Measurements from ENCODE around the gene GHITM. TPM values are rescaled to one million over a fixed set of nuclear protein-coding genes. Genes with fewer than 3 reads are reported as not detected.

Gene GHITM
- total RNA-seq, 1 experiment from 2014 or later: 156 TPM

- peak in 2 of 3 experiments; percentile 12 to 36; a peak in 2 of 6 replicates for TF ChIP-seq CTCF (IDR thresholded peaks at IDR 0.05 in 2 of 3, conservative IDR thresholded peaks at IDR 0.05 in 1 of 3; ENCODE audit: borderline replicate concordance in 1 of 3, insufficient read depth in 1 of 3, low read depth in 2 of 3, low read length in 2 of 3)
- TF ChIP-seq SIN3A (IDR thresholded peaks at IDR 0.05; ENCODE audit: low read depth): no peak; the same call in 1 of the 2 replicates
- no peak for TF ChIP-seq RAD21 (IDR thresholded peaks at IDR 0.05; ENCODE audit: low read depth)
- TF ChIP-seq CEBPB (IDR thresholded peaks at IDR 0.05; ENCODE audit: low read depth): peak; percentile 61; the same call in 1 of the 2 replicates
- TF ChIP-seq ATF3 (IDR thresholded peaks at IDR 0.05): no peak
- peak; percentile 100 for TF ChIP-seq YY1 (IDR thresholded peaks at IDR 0.05; ENCODE audit: extremely low read depth, insufficient replicate concordance, low read depth, low read length)
Measured at GRCh38 chr10:84139126-84140035, at the start of gene GHITM (continued).

DNA sequence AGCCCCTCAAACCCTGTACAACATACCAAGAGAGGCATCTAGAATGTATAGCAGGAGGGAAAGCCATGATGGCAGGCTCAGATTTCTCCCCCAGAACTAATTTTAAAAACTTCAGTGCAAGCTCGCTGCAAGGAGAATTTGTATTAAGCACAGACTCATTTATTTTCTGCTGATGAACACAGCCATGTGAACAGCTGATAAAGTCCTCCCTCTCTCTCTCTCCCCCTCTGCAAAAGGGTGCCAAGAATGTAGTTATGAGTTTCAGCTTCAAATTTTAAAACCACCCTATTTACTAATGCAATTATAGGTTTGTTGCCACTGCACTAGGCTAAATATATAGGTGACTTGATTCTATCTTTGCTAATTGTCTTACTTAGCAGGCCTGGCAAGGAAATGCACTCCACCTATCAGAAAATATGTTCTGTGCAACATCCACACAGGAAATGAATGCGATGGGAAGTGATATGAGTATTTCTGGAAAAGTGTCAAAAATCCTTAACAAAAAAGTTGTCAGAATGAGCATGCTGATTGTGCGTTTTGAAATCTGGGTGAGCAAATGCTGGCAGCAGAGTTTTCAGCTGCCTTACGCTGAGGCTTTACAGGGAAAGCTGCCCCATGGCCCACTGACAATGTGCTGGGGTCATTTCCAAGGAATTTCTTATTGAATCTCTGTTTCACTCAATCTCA is 43.4 kb upstream of the GHITM start:
- BruUV-seq (replicated peaks): no TSS peak
- Histone ChIP-seq H3K27me3 (ENCODE audit: insufficient read depth, low read length) (peaks cover 7% of the 10 kb centered on the region; the same call in 1 of the 2 replicates), H3K4me3 (replicated peaks in 1 of 2; ENCODE audit: low read depth in 1 of 2, low read length in 2 of 2) (no peak overlapping the region), H3K4me1 (ENCODE audit: control insufficient read depth in 1 of 2, insufficient read depth in 2 of 2, low read length in 2 of 2) (no peaks in the 10 kb centered on the region), H3K79me2 (ENCODE audit: insufficient read depth, low read length) (no peaks in the 10 kb centered on the region), H3K9me2 (ENCODE audit: insufficient read depth) (no peaks in the 10 kb centered on the region), H2AFZ (ENCODE audit: low read depth, low read length, poor library complexity, severe bottlenecking) (no peak overlapping the region), H4K20me1 (ENCODE audit: insufficient read depth) (no peaks in the 10 kb centered on the region), H3K9me3 (ENCODE audit: control insufficient read depth in 1 of 2, insufficient read depth in 1 of 2, low read depth in 1 of 2, low read length in 2 of 2) (no peaks in the 10 kb centered on the region), H3K36me3 (ENCODE audit: control insufficient read depth in 1 of 2, insufficient read depth in 2 of 2, low read length in 2 of 2) (no peaks in the 10 kb centered on the region), H3K27ac (ENCODE audit: low read depth, low read length) (no peak overlapping the region), H3K9ac (ENCODE audit: low read length) (no peak overlapping the region), H3K4me2 (ENCODE audit: low read length) (no peak overlapping the region)
- POLR2A ChIA-PET: no interaction called here
- CTCF ChIA-PET: no interaction called here
- RAD21 ChIA-PET (ENCODE audit: low non-redundant PET in 1 of 2, low total read pairs in 2 of 2, uncharacterized antibody in 2 of 2, unreplicated experiment in 2 of 2): no interaction called here
- intact Hi-C loops (cut with micrococcal nuclease): loop anchor here (5.0 kb wide), 1 partner anchor 1299 kb away; no protein-coding TSS in a partner anchor
- TF ChIP-seq ZFX (IDR thresholded peaks at IDR 0.05) (no peak), POLR2A (IDR thresholded peaks at IDR 0.05; ENCODE audit: borderline replicate concordance, extremely low read depth, insufficient read depth, insufficient read length) (no peak), YY1 (IDR thresholded peaks at IDR 0.05; ENCODE audit: extremely low read depth, insufficient replicate concordance, low read depth, low read length) (no peak), SP1 (IDR thresholded peaks at IDR 0.05; ENCODE audit: low read depth) (no peak), EZH2phosphoT487 (IDR thresholded peaks at IDR 0.05; ENCODE audit: borderline replicate concordance) (no peak), RAD21 (IDR thresholded peaks at IDR 0.05; ENCODE audit: low read depth) (no peak), ATF3 (IDR thresholded peaks at IDR 0.05) (no peak), CTCF (IDR thresholded peaks at IDR 0.05 in 2 of 3, conservative IDR thresholded peaks at IDR 0.05 in 1 of 3; ENCODE audit: borderline replicate concordance in 1 of 3, insufficient read depth in 1 of 3, low read depth in 2 of 3, low read length in 2 of 3) (no peak), FOSL1 (IDR thresholded peaks at IDR 0.05; ENCODE audit: low read depth) (no peak), EZH2 (IDR thresholded peaks at IDR 0.05) (no peak), ELF1 (IDR thresholded peaks at IDR 0.05; ENCODE audit: borderline replicate concordance, low read depth) (no peak), TCF7L2 (IDR thresholded peaks at IDR 0.05; ENCODE audit: borderline replicate concordance, extremely low read depth, insufficient read depth, insufficient read length) (no peak)
- no peak for ATAC-seq
- DNase-seq (ENCODE audit: low read depth, low spot score): no peak
